Omental fat pad (tissue), 4 donors: ENCODE measurements around the gene VSIG10L2. TPM values are rescaled to one million over a fixed set of nuclear protein-coding genes. Genes with fewer than 3 reads are reported as not detected.

ENCODE experiments used
- ATAC-seq: fragments of 150-250 bp; one replicate; pipeline ENCODE4 v1.9.1; 2016; ENCODE audit warnings: mild to moderate bottlenecking, moderate library complexity; ENCODE audit not compliant: low FRiP score
- DNase-seq: peaks from one replicate; pipeline ENCODE4 v3.0.0-alpha.2; 2019; ENCODE audit warnings: low spot score
- CTCF ChIP-seq, 3 donors: fragments of 450-650 bp; IDR thresholded peaks; one replicate each; pipeline ENCODE4 v1.5.1; 2016 to 2017; ENCODE audit warnings: antibody characterized with exemption in 3 of 3, mild to moderate bottlenecking in 3 of 3, moderate library complexity in 2 of 3
- total RNA-seq, 4 donors: library from RNA; depleted of rRNA; stranded (reverse); fragments of >200 nt; gene quantifications; one replicate each; pipeline ENCODE4 v1.1.0, GENCODE V29; 2016

The VSIG10L2 gene
- total RNA-seq, 4 donors from 2014 or later: 0.32 TPM; not detected in 3

- ATAC-seq (no peak), DNase-seq (no peak)
- TF ChIP-seq CTCF (IDR thresholded peaks at IDR 0.05): no peak
These were observed 9.2 kb downstream of the VSIG10L2 start for GRCh38 chr11:125954945-125955640.

- ATAC-seq (no peak), DNase-seq (no peak)
- TF ChIP-seq CTCF (IDR thresholded peaks at IDR 0.05): no peak
These were observed 10.0 kb downstream of the VSIG10L2 start for GRCh38 chr11:125955856-125956255.

GRCh38 chr11:125956391-125957134 is 10.7 kb downstream of the VSIG10L2 start:
- DNase-seq (no peak), ATAC-seq (peak; percentile 53)
- no peak for TF ChIP-seq CTCF (IDR thresholded peaks at IDR 0.05)

- ATAC-seq (no peak), DNase-seq (no peak)
- no peak for TF ChIP-seq CTCF (IDR thresholded peaks at IDR 0.05)
These were observed 11.9 kb downstream of the VSIG10L2 start for GRCh38 chr11:125957618-125958332.

- TF ChIP-seq CTCF (IDR thresholded peaks at IDR 0.05): no peak
- ATAC-seq: no peak
- DNase-seq: no peak
These were observed 13.1 kb downstream of the VSIG10L2 start for GRCh38 chr11:125958872-125959400.

GRCh38 chr11:125959511-125959910 is 13.7 kb downstream of the VSIG10L2 start:
- no peak for TF ChIP-seq CTCF (IDR thresholded peaks at IDR 0.05)
- DNase-seq: no peak
- ATAC-seq: no peak
